ES-I3 (cell line): Measurements from ENCODE around the gene NSD2.

Experiments
- H3K36me3 ChIP-seq: 2 replicates; pipeline ENCODE4 v1.6.1; 2013; ENCODE audit warnings: mild to moderate bottlenecking, low read length, control low read depth, moderate library complexity; ENCODE audit not compliant: insufficient read depth
- H3K4me1 ChIP-seq: 2 replicates; pipeline ENCODE4 v1.6.1; 2013; ENCODE audit warnings: mild to moderate bottlenecking, control low read depth, low read length; ENCODE audit not compliant: insufficient read depth
- H3K9ac ChIP-seq: 2 replicates; pipeline ENCODE4 v1.6.1; 2013; ENCODE audit warnings: low read depth, mild to moderate bottlenecking, low read length, moderate library complexity
- H3K9me3 ChIP-seq: 2 replicates; pipeline ENCODE4 v1.6.1; 2013; ENCODE audit warnings: mild to moderate bottlenecking, low read length, moderate library complexity; ENCODE audit not compliant: control insufficient read depth, insufficient read depth

The NSD2 gene

DNA sequence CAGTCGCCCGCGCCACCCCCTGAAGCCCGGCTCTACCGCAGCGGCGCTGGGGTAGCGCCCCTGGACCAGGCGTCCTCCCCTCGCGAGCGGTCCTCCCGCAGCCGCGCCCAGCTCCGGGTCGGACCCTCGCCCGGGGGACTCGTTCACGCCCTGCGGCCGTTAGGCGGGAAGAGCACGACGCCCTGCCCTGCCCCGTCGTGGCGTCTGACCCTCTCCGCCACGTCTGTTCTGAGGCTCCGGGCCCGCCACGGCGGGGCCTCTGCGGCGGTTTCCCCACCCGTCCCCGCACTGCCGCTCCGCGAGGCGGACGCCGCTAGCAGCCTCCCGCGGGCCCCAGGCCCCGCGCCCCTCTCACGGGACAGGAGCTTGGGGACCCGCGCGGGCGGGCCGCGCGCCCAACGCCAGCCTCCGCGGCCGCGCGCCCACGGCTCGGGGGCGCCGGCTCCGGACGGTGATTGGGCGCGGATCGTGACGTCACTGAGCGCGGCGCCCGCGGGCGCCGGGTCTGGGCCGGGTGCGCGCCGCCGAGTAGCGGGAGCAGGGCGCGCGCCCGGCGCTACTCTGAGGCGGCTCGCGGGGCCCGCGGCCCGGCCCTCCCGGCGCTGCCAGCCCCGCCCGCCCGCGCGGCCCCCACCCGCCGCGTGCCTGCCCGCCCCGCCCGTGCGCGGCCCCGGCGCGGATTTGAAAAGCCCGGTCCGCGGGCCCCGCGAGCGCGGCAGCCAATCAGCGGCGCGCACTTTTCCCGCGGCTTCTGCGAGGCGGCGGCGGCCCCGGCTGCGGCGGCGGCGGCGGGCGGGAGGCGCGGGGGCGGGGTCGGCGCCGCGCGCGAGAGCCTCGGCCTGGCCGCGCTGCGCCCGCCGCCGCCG lies at the start of gene NSD2:
Gene NSD2, plus strand, starts transcription at position 816 of the 866 bp plus-strand sequence. CDS start 29,262 bp downstream, outside the sequence.
- Histone ChIP-seq H3K9me3 (no peaks in the 10 kb centered on the region), H3K4me1 (peaks cover 9% of the 10 kb centered on the region), H3K9ac (peak within 1 kb of the TSS; percentile 83), H3K36me3 (no peaks in the 10 kb centered on the region)

DNA sequence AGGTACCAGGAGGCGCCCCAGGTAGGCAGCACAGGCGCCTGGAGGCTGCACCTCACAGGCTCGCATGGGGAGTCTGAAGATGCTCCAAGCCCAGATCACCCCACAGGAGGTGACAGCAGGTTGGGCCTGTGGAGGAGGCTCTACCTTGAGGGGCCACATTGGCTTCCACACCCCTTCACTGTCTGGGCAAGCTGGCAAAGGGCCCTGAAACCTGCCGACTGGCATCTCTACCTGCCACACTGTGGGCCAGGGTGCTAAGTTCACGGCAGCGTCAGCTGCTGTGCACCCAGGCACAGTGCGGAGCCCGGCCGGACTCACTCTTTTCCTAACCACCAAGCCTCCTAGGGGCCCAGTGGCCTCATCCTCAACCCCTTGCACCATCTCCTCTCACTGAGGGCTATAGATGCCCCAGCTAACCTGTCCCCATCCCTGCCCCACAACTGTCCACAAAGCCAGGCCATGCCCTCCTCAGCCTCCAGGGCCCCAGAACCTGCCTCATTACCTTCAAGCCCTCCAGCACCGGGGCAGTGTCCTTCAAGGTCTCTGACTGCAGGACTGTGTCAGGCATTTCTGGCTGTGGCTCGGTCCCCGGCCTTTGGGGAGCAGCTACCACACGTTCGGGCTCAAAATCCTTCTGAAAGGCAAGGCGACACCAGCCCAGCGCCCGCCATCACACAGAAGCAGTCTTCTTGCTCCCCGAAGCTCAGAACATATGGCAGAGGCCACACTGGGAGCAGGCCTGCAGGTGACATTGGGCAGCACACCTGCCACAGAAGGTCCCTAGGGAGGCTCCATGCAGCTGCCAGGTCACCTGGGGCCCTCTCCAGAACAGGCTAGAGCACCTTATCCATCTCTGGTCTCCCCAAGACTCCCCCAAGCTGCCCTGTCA lies 49.3 kb upstream of the NSD2 start:
- no peaks in the 10 kb centered on the region for H3K4me1 ChIP-seq
- H3K9me3 ChIP-seq, result no peaks in the 10 kb centered on the region
- peaks cover 5% of the 10 kb centered on the region; the same call in 1 of the 2 replicates for H3K36me3 ChIP-seq
- no peak overlapping the region for H3K9ac ChIP-seq

GRCh38 chr4:1822568-1823544 lies 48.3 kb upstream of the NSD2 start:
- Histone ChIP-seq H3K9ac (no peak overlapping the region), H3K36me3 (peaks cover 5% of the 10 kb centered on the region; the same call in 1 of the 2 replicates), H3K4me1 (no peaks in the 10 kb centered on the region), H3K9me3 (no peaks in the 10 kb centered on the region)

- peaks cover 5% of the 10 kb centered on the region; the same call in 1 of the 2 replicates for H3K36me3 ChIP-seq
- no peaks in the 10 kb centered on the region for H3K4me1 ChIP-seq
- no peak overlapping the region for H3K9ac ChIP-seq
- H3K9me3 ChIP-seq, result no peaks in the 10 kb centered on the region
Measured at GRCh38 chr4:1823545-1823932, 47.7 kb upstream of the NSD2 start.

GRCh38 chr4:1824746-1825145 lies 46.4 kb upstream of the NSD2 start:
- Histone ChIP-seq H3K9ac (no peak overlapping the region), H3K9me3 (no peaks in the 10 kb centered on the region), H3K36me3 (no peaks in the 10 kb centered on the region), H3K4me1 (0 out of 2 replicates have a peak, but pooled peaks cover 2% of the 10 kb centered on the region)

- H3K9me3 ChIP-seq, result no peaks in the 10 kb centered on the region
- no peak overlapping the region for H3K9ac ChIP-seq
- no peaks in the 10 kb centered on the region for H3K36me3 ChIP-seq
- 0 out of 2 replicates have a peak, but pooled peaks cover 3% of the 10 kb centered on the region for H3K4me1 ChIP-seq
Measured at GRCh38 chr4:1825326-1825725, 45.9 kb upstream of the NSD2 start.

- Histone ChIP-seq H3K4me1 (0 out of 2 replicates have a peak, but pooled peaks cover 3% of the 10 kb centered on the region), H3K9ac (no peak overlapping the region), H3K36me3 (peaks cover 6% of the 10 kb centered on the region), H3K9me3 (no peaks in the 10 kb centered on the region)
Measured at GRCh38 chr4:1826531-1827350, 44.5 kb upstream of the NSD2 start.

DNA sequence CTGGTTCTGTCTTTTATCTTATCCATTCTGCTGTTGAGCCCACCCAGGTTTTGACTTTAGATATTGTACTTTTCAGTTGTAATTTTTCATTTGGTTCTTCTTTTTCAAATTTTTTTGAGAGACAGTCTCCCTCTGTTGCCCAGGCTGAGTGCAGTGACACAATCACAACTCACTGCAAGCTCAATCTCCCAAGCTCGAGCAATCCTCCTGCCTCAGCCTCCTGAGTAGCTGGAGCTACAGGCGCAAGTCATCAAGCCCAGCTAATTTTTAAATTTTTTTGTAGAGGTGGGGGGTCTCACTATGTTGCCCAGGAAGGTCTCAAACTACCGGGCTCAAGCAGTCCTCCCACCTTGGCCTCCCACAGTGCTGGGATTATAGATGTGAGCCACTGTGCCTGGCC lies 41.0 kb upstream of the NSD2 start:
- no peaks in the 10 kb centered on the region for H3K9me3 ChIP-seq
- 0 out of 2 replicates have a peak, but pooled peaks cover 3% of the 10 kb centered on the region for H3K4me1 ChIP-seq
- H3K9ac ChIP-seq, result no peak overlapping the region
- H3K36me3 ChIP-seq, result peaks cover 15% of the 10 kb centered on the region

DNA sequence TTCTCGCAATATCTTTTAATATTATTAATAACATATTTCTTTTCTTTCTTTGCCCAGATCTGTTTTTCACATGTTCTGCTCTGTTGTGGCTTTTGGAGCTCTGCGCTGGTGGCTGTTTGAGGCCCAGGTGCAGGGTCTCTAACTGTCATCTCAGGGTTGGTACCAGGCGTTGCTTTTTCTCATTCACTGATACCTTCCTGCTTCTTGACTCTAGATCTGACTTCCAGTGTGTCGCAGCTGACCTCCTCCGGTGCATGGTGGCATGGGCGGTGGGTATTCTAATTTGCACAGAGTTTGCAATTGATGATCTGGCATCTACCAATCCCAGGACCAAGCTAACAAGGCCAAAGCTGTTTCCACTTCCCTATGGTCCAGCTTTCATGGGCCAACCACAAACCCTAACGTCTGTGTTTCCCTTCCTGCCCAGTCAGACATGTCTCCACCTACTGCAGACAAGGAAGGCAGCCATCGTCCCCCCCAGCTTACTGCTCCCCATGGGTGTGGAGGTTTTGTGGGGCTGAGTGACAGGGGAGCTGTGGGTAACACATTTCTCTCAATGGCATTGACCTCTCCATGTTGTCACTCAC lies 40.5 kb upstream of the NSD2 start:
- Histone ChIP-seq H3K9me3 (no peaks in the 10 kb centered on the region), H3K4me1 (0 out of 2 replicates have a peak, but pooled peaks cover 3% of the 10 kb centered on the region), H3K36me3 (peaks cover 15% of the 10 kb centered on the region), H3K9ac (no peak overlapping the region)

DNA sequence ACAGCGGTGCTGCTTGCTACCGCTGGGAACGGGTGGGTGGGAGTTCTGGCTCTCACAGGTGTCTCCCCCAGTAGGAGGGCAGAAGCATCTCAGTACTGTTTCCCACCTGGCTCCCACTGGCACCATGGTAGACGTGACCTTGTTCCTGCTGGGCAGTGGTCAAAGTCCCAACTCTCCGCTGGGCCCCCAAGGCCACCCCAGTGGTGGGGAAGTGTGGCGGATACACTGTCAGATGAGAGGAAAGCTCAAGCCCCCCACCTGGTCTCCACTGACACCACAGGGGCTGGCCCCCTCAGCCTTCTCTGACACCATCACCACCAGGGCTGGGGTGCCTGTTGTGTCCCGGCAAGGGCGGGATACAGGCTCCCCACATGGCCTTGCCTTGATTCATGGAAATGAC lies 39.9 kb upstream of the NSD2 start:
- Histone ChIP-seq H3K4me1 (0 out of 2 replicates have a peak, but pooled peaks cover 3% of the 10 kb centered on the region), H3K36me3 (peaks cover 15% of the 10 kb centered on the region), H3K9me3 (no peaks in the 10 kb centered on the region), H3K9ac (no peak overlapping the region)

DNA sequence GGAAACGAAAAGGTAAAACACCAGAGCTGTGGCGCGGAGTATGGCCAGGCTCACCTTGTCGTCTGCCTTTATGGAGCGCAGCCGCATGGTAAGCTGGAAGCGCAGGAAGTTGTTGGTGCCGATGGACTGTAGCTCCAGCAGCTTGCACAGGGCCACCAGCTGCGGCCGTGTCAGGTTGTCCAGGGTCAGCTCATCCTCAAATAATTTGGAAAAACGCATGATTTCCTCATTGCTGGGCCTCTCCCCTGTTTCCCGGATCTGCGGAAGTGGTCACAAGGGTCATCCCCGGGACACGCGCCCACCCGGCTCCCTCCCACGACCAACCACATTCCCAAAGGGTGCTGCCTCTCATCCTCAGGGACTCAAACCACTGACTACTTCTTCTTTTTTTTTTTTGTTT lies 38.5 kb upstream of the NSD2 start:
- Histone ChIP-seq H3K9me3 (no peaks in the 10 kb centered on the region), H3K36me3 (peaks cover 15% of the 10 kb centered on the region), H3K4me1 (0 out of 2 replicates have a peak, but pooled peaks cover 3% of the 10 kb centered on the region), H3K9ac (no peak overlapping the region)

- no peaks in the 10 kb centered on the region for H3K9me3 ChIP-seq
- H3K9ac ChIP-seq, result no peak overlapping the region
- H3K4me1 ChIP-seq, result 0 out of 2 replicates have a peak, but pooled peaks cover 3% of the 10 kb centered on the region
- H3K36me3 ChIP-seq, result peaks cover 15% of the 10 kb centered on the region
Measured at GRCh38 chr4:1833307-1834046, 37.7 kb upstream of the NSD2 start.
